CD4-positive, alpha-beta T cell (primary cell): Measurements from ENCODE around the gene SIRT3. TPM values are rescaled to one million over a fixed set of nuclear protein-coding genes. Genes with fewer than 3 reads are reported as not detected.
"Not testable (repeated sequence)": the region's sequence is repeated elsewhere in the genome, so short reads cannot be mapped to it uniquely, and the experiment has no call there.

ENCODE experiments used
- ATAC-seq: fragments of 200-7000 bp; cut with Tn5 transposase; one replicate; pipeline ENCODE4 v1.10.0; 2022; ENCODE audit warnings: mild to moderate bottlenecking; ENCODE audit not compliant: poor library complexity
- CTCF ChIA-PET: fragments of 350-600 bp; sonication (Branson Sonifier 250); formaldehyde crosslinking; loops from one replicate; lab custom pipeline; 2021; ENCODE audit warnings: antibody characterized with exemption, inconsistent platforms; lab: Charles Lee
- POLR2A ChIA-PET: fragments of 350-600 bp; sonication (Branson Sonifier 250); formaldehyde crosslinking; loops from one replicate; lab custom pipeline; 2021; ENCODE audit warnings: antibody characterized with exemption, inconsistent platforms; lab: Charles Lee
- DNase-seq, 14 experiments: peaks; one replicate each; pipeline ENCODE4 v3.0.0-alpha.2; 2013 to 2020; ENCODE audit warnings: mixed read lengths in 2 of 14
- H3K27ac ChIP-seq, 2 donors: one replicate each; pipeline versions ENCODE4 v1.5.1 to v1.7.0; 2013; ENCODE audit warnings: low read length in 2 of 2, low read depth in 1 of 2, mild to moderate bottlenecking in 1 of 2
- H3K27me3 ChIP-seq, 2 experiments: 1 replicate in 1 of 2; 2 replicates in 1 of 2; pipeline versions ENCODE4 v1.6.1 to v1.7.0; 2013; ENCODE audit warnings: low read length in 2 of 2, control low read depth in 1 of 2, mild to moderate bottlenecking in 1 of 2, moderate library complexity in 1 of 2; ENCODE audit not compliant: insufficient read depth in 2 of 2, control insufficient read depth in 1 of 2
- H3K36me3 ChIP-seq: one replicate; pipeline ENCODE4 v1.6.1; 2013; ENCODE audit warnings: low read length, control low read depth; ENCODE audit not compliant: insufficient read depth
- H3K4me1 ChIP-seq: one replicate; pipeline ENCODE4 v1.6.1; 2013; ENCODE audit warnings: low read length, control low read depth; ENCODE audit not compliant: insufficient read depth
- H3K4me3 ChIP-seq: one replicate; pipeline ENCODE4 v1.5.1; 2013; ENCODE audit warnings: mild to moderate bottlenecking, low read length, moderate library complexity
- H3K9me3 ChIP-seq, 2 experiments: 1 replicate in 1 of 2; 2 replicates in 1 of 2; pipeline versions ENCODE4 v1.6.1 to v1.7.0; 2013; ENCODE audit warnings: low read length in 2 of 2, mild to moderate bottlenecking in 2 of 2, control low read depth in 1 of 2, moderate library complexity in 1 of 2; ENCODE audit not compliant: control insufficient read depth in 1 of 2, insufficient read depth in 1 of 2
- H3K27ac Mint-ChIP-seq: one replicate; pipeline ENCODE4 v1.8.0; 2020; ENCODE audit warnings: mixed read lengths
- H3K27me3 Mint-ChIP-seq: one replicate; pipeline ENCODE4 v1.8.0; 2021; ENCODE audit warnings: mixed read lengths
- H3K36me3 Mint-ChIP-seq: one replicate; pipeline ENCODE4 v1.8.0; 2021; ENCODE audit warnings: low read depth, mixed read lengths
- H3K4me1 Mint-ChIP-seq: one replicate; pipeline ENCODE4 v1.8.0; 2021; ENCODE audit warnings: low read depth, mixed read lengths
- H3K4me3 Mint-ChIP-seq: one replicate; pipeline ENCODE4 v1.8.0; 2020; ENCODE audit warnings: mild to moderate bottlenecking, mixed read lengths
- H3K9me3 Mint-ChIP-seq: one replicate; pipeline ENCODE4 v1.8.0; 2020; ENCODE audit warnings: mixed read lengths
- intact Hi-C, 2 experiments: fragments of 100-400 bp; cut with DNase I in 1 of 2; cut with micrococcal nuclease in 1 of 2; formaldehyde crosslinking; loops; one replicate each; pipeline versions ENCODE4 v1.15.1 to v1.9.0; 2023 to 2025; cut with DNase I, micrococcal nuclease
- total RNA-seq, 174 experiments: library from RNA in 2 of 174; stranded (reverse) in 2 of 174; gene quantifications; one replicate each; pipeline ENCODE4 v1.2.3 and lab custom pipeline; 2021 to 2026
- TF ChIP-seq, protein P1 (sequence below): fragments of 200-600 bp; IDR thresholded peaks from one replicate; pipeline ENCODE4 v1.8.0; 2022; ENCODE audit warnings: antibody characterized with exemption, mild to moderate bottlenecking

Gene SIRT3
- total RNA-seq, 2 experiments from 2014 or later, result 16.4 to 18.0 TPM

DNA sequence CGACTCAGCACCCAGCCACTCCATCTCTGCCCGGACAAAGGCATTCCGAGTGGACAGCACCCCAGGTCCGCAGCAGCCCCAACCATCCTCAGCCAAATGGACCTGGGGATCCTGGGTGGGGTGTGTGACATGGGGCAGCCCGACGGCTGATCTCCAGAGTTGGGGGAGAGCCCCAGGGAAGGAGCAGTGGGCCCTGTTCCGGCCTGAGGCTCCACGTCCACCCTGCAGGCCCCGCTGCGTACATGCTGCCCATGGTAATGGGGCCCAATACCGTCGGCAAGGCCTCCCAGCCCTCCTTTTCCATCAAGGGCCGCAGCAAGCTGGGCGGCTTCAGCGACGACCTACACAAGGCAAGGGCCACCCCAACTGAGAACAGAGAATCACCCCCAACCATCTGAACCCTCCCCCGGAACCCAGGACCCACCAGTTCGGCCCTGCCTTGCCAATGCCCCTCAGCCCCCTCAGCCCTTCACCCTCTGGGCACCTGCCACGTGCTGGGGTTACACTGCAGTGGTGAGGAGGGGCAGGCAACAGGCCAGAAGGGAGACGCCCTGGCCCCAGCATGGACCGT, 37.8 kb downstream of the SIRT3 start:
- peak overlapping the region; percentile 36 for H3K27ac Mint-ChIP-seq
- H3K36me3 Mint-ChIP-seq, result peaks cover 22% of the 10 kb centered on the region
- ATAC-seq (no peak), DNase-seq (peak in 1 of 14 experiments; percentile 22)
- ChIA-PET CTCF (no interaction called here), POLR2A (interaction anchor here (1.9 kb wide), 1 partner anchor 9 kb away, joined by 11 read pairs; the partner anchor contains the start of genes BET1L and RIC8A)
- no peaks in the 10 kb centered on the region for H3K9me3 Mint-ChIP-seq
- Histone ChIP-seq H3K36me3 (peaks cover 15% of the 10 kb centered on the region), H3K4me3 (no peak overlapping the region), H3K4me1 (peaks cover 18% of the 10 kb centered on the region), H3K27me3 (no peaks in the 10 kb centered on the region), H3K9me3 (no peaks in the 10 kb centered on the region), H3K27ac (no peak overlapping the region)
- intact Hi-C loops, result no loop called here
- H3K4me1 Mint-ChIP-seq, result peaks cover 21% of the 10 kb centered on the region
- no peaks in the 10 kb centered on the region for H3K27me3 Mint-ChIP-seq
- TF ChIP-seq, protein P1, sequence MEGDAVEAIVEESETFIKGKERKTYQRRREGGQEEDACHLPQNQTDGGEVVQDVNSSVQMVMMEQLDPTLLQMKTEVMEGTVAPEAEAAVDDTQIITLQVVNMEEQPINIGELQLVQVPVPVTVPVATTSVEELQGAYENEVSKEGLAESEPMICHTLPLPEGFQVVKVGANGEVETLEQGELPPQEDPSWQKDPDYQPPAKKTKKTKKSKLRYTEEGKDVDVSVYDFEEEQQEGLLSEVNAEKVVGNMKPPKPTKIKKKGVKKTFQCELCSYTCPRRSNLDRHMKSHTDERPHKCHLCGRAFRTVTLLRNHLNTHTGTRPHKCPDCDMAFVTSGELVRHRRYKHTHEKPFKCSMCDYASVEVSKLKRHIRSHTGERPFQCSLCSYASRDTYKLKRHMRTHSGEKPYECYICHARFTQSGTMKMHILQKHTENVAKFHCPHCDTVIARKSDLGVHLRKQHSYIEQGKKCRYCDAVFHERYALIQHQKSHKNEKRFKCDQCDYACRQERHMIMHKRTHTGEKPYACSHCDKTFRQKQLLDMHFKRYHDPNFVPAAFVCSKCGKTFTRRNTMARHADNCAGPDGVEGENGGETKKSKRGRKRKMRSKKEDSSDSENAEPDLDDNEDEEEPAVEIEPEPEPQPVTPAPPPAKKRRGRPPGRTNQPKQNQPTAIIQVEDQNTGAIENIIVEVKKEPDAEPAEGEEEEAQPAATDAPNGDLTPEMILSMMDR, result no peak
- H3K4me3 Mint-ChIP-seq, result no peak overlapping the region

DNA sequence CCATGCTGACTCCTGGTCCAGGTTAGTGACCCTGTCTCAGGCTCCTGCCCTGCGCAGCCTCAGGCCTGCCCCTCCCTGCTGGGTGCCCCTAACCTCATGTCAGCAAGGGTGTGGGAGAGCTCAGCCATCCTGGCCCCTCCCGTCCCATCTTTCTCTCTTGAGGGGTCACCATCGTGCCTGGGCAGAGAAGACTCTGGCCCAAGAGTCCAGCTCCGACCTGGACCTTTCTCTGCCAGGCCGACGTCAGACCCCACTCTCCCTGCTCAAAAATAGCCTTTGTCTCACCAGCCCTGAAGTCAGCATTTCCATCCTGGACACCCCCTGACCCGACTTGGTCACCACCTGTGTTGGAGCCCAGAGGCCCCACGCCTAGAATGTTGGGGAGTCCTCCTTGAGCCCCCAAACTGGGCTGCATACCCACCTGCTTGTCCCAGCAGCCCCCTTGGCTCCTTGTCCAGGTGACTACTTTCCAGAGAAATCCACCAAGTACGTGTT, 38.4 kb downstream of the SIRT3 start:
- no peak overlapping the region for H3K4me3 ChIP-seq
- Mint-ChIP-seq H3K4me3 (no peak overlapping the region), H3K27me3 (no peaks in the 10 kb centered on the region), H3K27ac (peak overlapping the region; percentile 27), H3K9me3 (no peaks in the 10 kb centered on the region), H3K36me3 (peaks cover 17% of the 10 kb centered on the region), H3K4me1 (peaks cover 16% of the 10 kb centered on the region)
- CTCF ChIA-PET, result no interaction called here
- H3K27me3 ChIP-seq, result no peaks in the 10 kb centered on the region
- TF ChIP-seq, protein P1, result no peak
- H3K36me3 ChIP-seq, result peaks cover 11% of the 10 kb centered on the region
- POLR2A ChIA-PET, result interaction anchor here (1.9 kb wide), 1 partner anchor 9 kb away, joined by 11 read pairs; the partner anchor contains the start of genes BET1L and RIC8A
- DNase-seq (peak in 1 of 14 experiments; percentile 32), ATAC-seq (no peak)
- intact Hi-C loops, result no loop called here
- no peaks in the 10 kb centered on the region for H3K9me3 ChIP-seq
- no peak overlapping the region for H3K27ac ChIP-seq
- H3K4me1 ChIP-seq, result peaks cover 13% of the 10 kb centered on the region

DNA sequence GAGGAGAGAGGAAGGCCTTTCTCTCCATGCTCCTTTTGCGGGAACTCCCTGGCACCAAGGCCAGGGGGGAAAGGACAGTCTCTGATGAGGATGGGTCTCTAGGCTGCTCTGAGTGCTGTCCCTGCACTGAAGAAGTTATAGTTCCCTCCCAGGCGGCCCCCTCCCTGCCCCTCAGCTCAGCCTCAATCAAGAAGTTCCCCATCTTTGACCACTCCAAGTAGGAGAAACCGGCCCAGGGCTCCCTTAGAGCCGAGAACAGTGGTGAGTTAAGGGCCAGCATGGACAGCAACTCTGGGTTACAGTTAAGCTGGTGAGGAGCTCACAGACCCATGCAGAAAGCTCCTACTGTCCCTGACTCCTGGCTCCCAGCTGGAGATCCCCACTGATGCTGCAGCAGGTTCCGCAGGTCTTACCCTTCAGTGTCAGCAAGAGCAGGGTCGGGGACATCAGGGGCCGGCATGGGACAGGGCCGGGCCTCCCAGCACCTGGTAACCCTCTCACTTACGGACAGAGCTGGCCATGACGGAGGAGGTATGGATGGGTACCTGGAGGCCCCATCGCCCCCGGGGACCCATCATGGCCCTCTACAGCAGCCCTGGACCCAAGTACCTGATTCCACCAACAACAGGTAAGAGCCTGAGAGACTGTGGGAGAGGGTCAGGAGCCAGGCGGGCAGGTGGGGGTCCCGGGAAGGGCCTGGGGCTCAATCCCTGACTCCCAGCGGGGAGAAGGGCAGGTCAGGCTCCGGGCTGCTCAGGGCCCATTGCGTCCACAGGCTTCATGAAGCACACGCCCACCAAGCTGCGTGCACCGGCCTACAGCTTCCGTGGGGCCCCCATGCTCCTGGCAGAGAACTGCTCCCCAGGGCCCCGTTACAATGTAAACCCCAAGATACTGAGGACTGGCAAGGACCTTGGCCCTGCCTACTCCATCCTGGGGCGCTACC, 39.1 kb downstream of the SIRT3 start:
- TF ChIP-seq, protein P1, result no peak
- H3K27ac ChIP-seq, result no peak overlapping the region
- peaks cover 10% of the 10 kb centered on the region for H3K36me3 ChIP-seq
- no peaks in the 10 kb centered on the region for H3K27me3 ChIP-seq
- no peaks in the 10 kb centered on the region for H3K27me3 Mint-ChIP-seq
- no peaks in the 10 kb centered on the region for H3K9me3 Mint-ChIP-seq
- ChIA-PET CTCF (no interaction called here), POLR2A (interaction anchor here (1.0 to 1.9 kb wide), 2 partner anchors 10 to 135 kb away, joined by 3 to 11 read pairs; partner anchors contain the start of genes BET1L and RIC8A)
- H3K4me3 Mint-ChIP-seq, result no peak overlapping the region
- H3K4me1 ChIP-seq, result peaks cover 13% of the 10 kb centered on the region
- H3K9me3 ChIP-seq, result no peaks in the 10 kb centered on the region
- intact Hi-C loops, result no loop called here
- ATAC-seq (no peak), DNase-seq (peak in 2 of 14 experiments; percentile 22 to 24)
- no peak overlapping the region for H3K4me3 ChIP-seq
- peaks cover 11% of the 10 kb centered on the region for H3K4me1 Mint-ChIP-seq
- no peak overlapping the region for H3K27ac Mint-ChIP-seq
- H3K36me3 Mint-ChIP-seq, result peaks cover 9% of the 10 kb centered on the region

DNA sequence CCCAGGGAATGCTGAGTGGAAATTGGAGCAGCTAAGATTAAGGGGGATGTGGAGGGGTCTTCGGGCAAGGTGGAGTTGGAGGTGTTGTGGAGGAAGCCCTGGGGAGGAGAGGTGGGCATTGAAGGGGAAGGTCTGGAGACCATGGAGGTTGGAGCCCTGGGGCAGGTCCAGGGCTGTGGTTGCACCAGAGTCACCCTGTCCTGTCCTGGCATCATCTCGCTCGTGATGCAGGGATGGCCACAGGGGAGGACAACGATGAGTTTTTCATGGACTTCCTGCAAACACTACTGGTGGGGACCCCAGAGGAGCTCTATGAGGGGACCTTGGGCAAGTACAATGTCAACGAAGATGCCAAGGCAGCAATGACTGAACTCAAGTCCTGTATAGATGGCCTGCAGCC, 42.7 kb downstream of the SIRT3 start:
- POLR2A ChIA-PET, H3K27me3 Mint-ChIP-seq, H3K27me3 ChIP-seq, intact Hi-C loops, CTCF ChIA-PET, H3K27ac Mint-ChIP-seq, H3K9me3 ChIP-seq, H3K27ac ChIP-seq, H3K9me3 Mint-ChIP-seq, H3K36me3 ChIP-seq, H3K4me3 ChIP-seq, H3K4me3 Mint-ChIP-seq, H3K36me3 Mint-ChIP-seq, ATAC-seq: not testable (repeated sequence)
- DNase-seq, result peak in 2 of 14 experiments; percentile 19 to 31
- peaks cover 14% of the 10 kb centered on the region for H3K4me1 Mint-ChIP-seq
- peaks cover 16% of the 10 kb centered on the region for H3K4me1 ChIP-seq
